Loucy (cell line): Measurements from ENCODE around the gene PKP1.

ENCODE experiments used
- H2AFZ ChIP-seq: fragments of 200-600 bp; sonication (generic); 2 replicates; pipeline ENCODE4 v1.6.0; 2016; ENCODE audit warnings: antibody characterized with exemption, mild to moderate bottlenecking, low read length, moderate library complexity
- H3F3A ChIP-seq: fragments of 200-600 bp; 2 replicates; pipeline ENCODE4 v1.6.0; 2016; ENCODE audit warnings: antibody characterized with exemption, low read depth, mild to moderate bottlenecking
- H3K27me3 ChIP-seq: fragments of 200-600 bp; sonication (generic); 2 replicates; pipeline ENCODE4 v1.6.1; 2014; ENCODE audit warnings: low read length, mild to moderate bottlenecking; ENCODE audit not compliant: insufficient read depth, poor library complexity, severe bottlenecking
- H3K36me3 ChIP-seq: fragments of 200-600 bp; sonication (generic); 2 replicates; pipeline ENCODE4 v1.6.1; 2016; ENCODE audit warnings: low read length; ENCODE audit not compliant: insufficient read depth
- H3K4me1 ChIP-seq: fragments of 200-600 bp; sonication (generic); 2 replicates; pipeline ENCODE4 v1.5.1; 2014; ENCODE audit warnings: low read length, mild to moderate bottlenecking; ENCODE audit not compliant: insufficient read depth, poor library complexity, severe bottlenecking
- H3K4me2 ChIP-seq: fragments of 200-600 bp; sonication (generic); 2 replicates; pipeline ENCODE4 v1.6.0; 2014; ENCODE audit warnings: antibody characterized with exemption, low read length, low read depth, mild to moderate bottlenecking; ENCODE audit not compliant: poor library complexity, severe bottlenecking
- H3K4me3 ChIP-seq: fragments of 200-600 bp; sonication (generic); 2 replicates; pipeline ENCODE4 v1.5.1; 2014; ENCODE audit warnings: low read length, mild to moderate bottlenecking, mixed read lengths; ENCODE audit not compliant: poor library complexity, severe bottlenecking
- H3K79me2 ChIP-seq: fragments of 200-600 bp; sonication (generic); 2 replicates; pipeline ENCODE4 v1.6.1; 2014; ENCODE audit warnings: low read length; ENCODE audit not compliant: insufficient read depth
- H3K9ac ChIP-seq: fragments of 200-600 bp; sonication (generic); 2 replicates; pipeline ENCODE4 v1.6.0; 2014; ENCODE audit warnings: mild to moderate bottlenecking, low read depth, low read length, moderate library complexity; ENCODE audit not compliant: poor library complexity, severe bottlenecking
- H3K9me2 ChIP-seq: fragments of 200-600 bp; sonication (generic); replicated peaks from 2 replicates; pipeline ENCODE4 v1.6.1; 2016; ENCODE audit warnings: low read depth, low read length, mixed read lengths
- H3K9me3 ChIP-seq: fragments of 200-600 bp; sonication (generic); 2 replicates; pipeline ENCODE4 v1.6.1; 2014; ENCODE audit warnings: mild to moderate bottlenecking, antibody characterized with exemption, low read length, low read depth; ENCODE audit not compliant: insufficient read depth
- H4K20me1 ChIP-seq: fragments of 200-600 bp; sonication (generic); 2 replicates; pipeline ENCODE4 v1.6.0; 2014; ENCODE audit warnings: antibody characterized with exemption, low read length, mild to moderate bottlenecking; ENCODE audit not compliant: insufficient read depth, poor library complexity, severe bottlenecking
- CTCF ChIP-seq: fragments of 200-600 bp; sonication (generic); conservative IDR thresholded peaks from 2 replicates; pipeline ENCODE4 v1.5.1; 2014; ENCODE audit warnings: mild to moderate bottlenecking, antibody characterized with exemption, low read length
- EZH2phosphoT487 ChIP-seq: fragments of 200-600 bp; IDR thresholded peaks from 2 replicates; pipeline ENCODE4 v1.6.1; 2018; ENCODE audit warnings: antibody characterized with exemption, mild to moderate bottlenecking, moderate library complexity, borderline replicate concordance

Gene PKP1

DNA sequence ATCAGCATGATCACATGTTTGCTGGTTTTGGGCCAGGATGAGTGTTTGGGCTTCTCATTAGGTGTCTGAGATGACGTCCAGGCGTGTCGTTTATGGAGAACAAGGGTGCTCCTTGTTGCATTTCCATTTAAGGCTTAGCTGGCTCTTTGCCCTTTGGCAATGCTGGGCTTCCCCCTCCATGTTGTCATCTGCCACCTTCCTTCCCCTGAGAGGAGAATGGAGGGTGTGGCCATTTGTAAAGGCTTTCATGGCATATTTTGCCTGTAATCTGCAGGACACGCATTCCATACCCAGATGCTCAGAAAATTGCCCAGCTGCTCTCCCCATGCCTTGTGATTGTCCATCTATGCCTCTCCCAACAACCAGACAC, 27.7 kb downstream of the PKP1 start:
- Histone ChIP-seq H3K79me2 (no peaks in the 10 kb centered on the region), H3K36me3 (no peaks in the 10 kb centered on the region), H3K4me1 (no peaks in the 10 kb centered on the region), H3K9me2 (no peaks in the 10 kb centered on the region), H4K20me1 (no peaks in the 10 kb centered on the region), H3K27me3 (no peaks in the 10 kb centered on the region), H3K4me2 (no peak overlapping the region), H3F3A (no peaks in the 10 kb centered on the region), H3K9ac (no peak overlapping the region), H3K4me3 (no peak overlapping the region), H3K9me3 (no peaks in the 10 kb centered on the region), H2AFZ (no peak overlapping the region)
- TF ChIP-seq CTCF (no peak), EZH2phosphoT487 (no peak)

DNA sequence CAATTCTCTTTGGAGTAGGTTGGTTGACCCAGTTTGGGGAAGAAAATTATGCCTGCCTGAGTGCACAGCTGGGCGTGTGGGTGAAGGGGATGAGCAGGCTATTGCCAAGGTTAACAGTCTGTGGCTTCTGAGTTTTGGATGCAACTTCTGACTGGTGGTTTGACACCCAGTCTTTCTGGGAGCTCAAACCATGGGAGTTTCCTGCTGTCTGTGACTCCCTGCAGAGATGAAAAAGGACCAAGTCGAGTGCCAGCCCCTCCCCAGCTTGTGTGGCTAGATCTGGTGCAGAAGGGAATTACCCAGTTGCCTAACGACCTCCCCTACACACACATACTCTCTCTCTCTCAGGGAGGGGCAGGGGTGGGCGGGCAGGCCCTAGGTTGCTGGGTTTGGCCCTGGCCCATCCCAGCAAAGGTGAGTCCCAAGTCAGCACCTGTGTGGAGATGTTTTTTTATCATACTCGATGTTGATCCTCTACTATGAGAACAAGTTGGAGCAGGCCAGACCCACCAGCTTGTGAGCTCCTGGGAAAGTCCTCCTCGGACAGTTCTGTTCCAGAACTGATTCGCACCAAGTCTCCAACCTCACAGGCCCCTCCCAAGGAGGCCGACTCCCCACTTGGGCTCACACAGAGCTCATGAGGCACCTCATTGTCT, 28.2 kb downstream of the PKP1 start:
- H3K9me3 ChIP-seq, result no peaks in the 10 kb centered on the region
- H3K4me2 ChIP-seq, result no peak overlapping the region
- H3K27me3 ChIP-seq, result no peaks in the 10 kb centered on the region
- no peak overlapping the region for H3K4me3 ChIP-seq
- no peaks in the 10 kb centered on the region for H4K20me1 ChIP-seq
- no peak overlapping the region for H3K9ac ChIP-seq
- TF ChIP-seq CTCF, result no peak
- TF ChIP-seq EZH2phosphoT487, result no peak
- H3K9me2 ChIP-seq, result no peaks in the 10 kb centered on the region
- H2AFZ ChIP-seq, result no peak overlapping the region
- H3K4me1 ChIP-seq, result no peaks in the 10 kb centered on the region
- H3K36me3 ChIP-seq, result no peaks in the 10 kb centered on the region
- H3K79me2 ChIP-seq, result no peaks in the 10 kb centered on the region
- H3F3A ChIP-seq, result no peaks in the 10 kb centered on the region

DNA sequence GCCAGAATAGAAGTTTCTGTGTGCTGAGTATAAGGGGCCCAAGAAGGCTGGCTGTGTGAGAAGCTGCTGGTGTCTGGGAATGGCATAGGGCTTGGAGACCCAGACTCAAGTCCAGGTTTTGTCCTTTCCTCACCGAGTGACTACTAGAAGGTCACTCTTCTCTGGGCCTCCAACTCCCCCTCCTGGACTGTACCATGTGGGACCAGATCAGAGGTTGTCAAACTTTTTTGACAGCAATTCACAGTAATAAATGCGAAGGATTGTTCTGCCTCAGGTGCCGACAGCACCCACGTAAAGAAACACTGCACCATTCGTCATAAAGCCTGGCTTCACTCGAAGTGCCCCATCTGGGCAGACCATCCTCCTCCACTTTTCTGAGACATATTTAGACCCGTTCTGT, 29.0 kb downstream of the PKP1 start:
- H3K9me2 ChIP-seq, result no peaks in the 10 kb centered on the region
- H3K4me2 ChIP-seq, result no peak overlapping the region
- no peaks in the 10 kb centered on the region for H4K20me1 ChIP-seq
- H3K36me3 ChIP-seq, result no peaks in the 10 kb centered on the region
- no peak overlapping the region for H2AFZ ChIP-seq
- no peaks in the 10 kb centered on the region for H3K27me3 ChIP-seq
- TF ChIP-seq EZH2phosphoT487, result no peak
- no peak for TF ChIP-seq CTCF
- H3K4me1 ChIP-seq, result no peaks in the 10 kb centered on the region
- H3K9me3 ChIP-seq, result no peaks in the 10 kb centered on the region
- H3K4me3 ChIP-seq, result no peak overlapping the region
- no peaks in the 10 kb centered on the region for H3F3A ChIP-seq
- H3K9ac ChIP-seq, result no peak overlapping the region
- no peaks in the 10 kb centered on the region for H3K79me2 ChIP-seq
